Activated CD4-positive, CD25-positive, alpha-beta regulatory T cell (primary cell): ENCODE results near the gene ACSL1.
A peak's percentile ranks its signal among the peaks of the same experiment; 100 is the strongest.
"Not testable (repeated sequence)": the region's sequence is repeated elsewhere in the genome, so short reads cannot be mapped to it uniquely, and the experiment has no call there.

ENCODE experiments used
- DNase-seq, 4 experiments: peaks; one replicate each; lab custom pipeline; 2025; lab: John Stamatoyannopoulos, UW

The ACSL1 gene

DNA sequence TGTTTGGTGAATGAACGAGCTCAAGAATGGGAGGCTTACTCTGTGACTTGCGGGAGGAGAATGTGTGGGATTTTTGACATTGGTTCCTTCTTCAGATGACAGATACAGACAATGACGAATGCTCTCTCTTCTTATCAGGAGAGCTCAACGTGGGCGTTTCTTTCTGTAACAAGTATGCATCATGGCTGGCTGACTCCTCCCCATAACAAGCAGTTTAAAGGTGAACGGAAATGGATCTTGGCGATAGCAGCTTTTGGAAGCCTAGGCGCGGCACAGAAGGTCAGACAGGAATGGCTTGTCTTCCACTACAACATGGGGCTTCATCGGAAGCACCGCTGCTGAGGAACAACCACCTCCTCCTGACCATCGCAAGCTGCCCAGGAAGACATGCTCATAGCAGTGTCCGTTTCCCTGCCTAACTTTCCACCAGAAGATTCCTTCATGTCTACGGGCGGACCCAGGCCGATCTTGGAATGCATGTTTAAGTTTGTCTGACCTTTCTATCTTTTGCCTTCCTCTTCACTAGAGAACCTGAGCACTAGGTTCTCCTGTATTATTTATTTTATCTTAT lies 18.3 kb upstream of the ACSL1 start:
- DNase-seq, result no peak

DNA sequence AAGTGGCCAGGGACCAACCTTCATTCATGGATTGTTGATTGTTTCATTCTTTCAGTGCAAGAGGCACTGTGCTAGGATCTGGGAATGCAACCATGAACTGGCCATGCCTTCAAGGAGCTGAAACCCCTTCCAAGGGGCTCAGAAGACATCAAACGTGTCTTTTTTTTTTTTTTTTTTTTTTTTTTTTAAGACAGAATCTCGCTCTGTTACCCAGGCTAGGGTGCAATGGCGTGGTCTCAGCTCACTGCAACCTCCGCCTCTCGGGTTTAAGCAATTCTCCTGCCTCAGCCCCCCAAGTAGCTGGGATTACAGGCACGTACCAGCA lies 13.3 kb upstream of the ACSL1 start:
- DNase-seq, result not testable (repeated sequence)

GRCh38 chr4:184838249-184839074 lies 12.7 kb upstream of the ACSL1 start:
- DNase-seq, result no peak

DNA sequence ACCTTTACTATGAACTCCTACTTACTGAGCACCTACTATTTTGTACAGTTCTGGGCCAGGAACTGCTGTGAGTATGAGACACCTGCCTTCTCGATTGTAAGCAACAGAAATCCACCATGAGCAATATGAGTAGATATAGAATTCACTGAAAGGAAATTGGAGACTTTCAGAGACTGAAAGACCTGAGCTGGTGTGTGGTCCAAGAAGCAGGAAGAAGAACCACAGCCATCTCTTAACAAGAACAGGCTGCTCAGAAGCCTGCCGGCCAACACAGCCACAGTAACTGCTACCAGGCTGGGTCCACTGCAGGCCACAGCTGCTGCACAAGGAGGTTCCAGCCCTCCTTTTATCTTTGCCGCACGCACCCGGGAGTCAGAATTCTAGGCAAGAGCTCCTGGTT lies 10.8 kb upstream of the ACSL1 start:
- no peak for DNase-seq

DNA sequence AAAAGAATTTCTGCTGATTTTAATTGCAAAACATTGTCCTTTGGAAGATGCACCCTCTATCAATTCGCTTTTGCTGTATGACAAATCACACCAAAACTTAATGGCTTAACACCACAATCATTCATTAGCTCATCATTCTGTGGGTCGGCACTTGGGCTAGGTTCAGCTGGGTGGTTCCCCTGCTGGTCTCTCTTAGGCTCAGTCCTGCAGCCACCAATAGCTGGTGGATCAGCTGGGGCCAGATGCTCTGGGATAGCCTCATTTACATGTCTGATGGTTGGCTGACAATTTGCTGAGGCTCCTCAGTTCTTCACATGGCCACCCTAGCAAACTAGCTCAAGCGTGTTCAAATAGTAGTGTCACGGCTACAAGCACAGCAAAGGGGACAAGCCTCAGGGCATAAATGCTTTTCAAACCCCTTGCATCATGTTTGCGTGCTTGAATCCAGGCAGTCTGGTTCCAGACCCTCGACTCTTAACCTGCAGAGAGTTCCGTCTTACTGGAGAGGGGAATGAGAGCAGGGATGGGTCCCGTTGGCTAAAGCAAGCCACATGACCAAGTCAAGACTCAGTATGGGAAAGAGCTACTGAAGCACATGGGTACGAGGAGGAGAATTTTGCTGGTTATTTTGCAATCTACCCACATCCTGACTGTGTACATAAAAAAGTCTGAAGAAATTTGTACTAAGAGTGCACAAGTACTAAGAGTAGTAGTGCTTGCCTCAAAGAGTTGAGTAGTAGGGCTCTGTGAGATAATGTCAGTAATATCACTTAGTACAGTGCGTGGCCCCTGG lies 7.5 kb upstream of the ACSL1 start:
- no peak for DNase-seq

DNA sequence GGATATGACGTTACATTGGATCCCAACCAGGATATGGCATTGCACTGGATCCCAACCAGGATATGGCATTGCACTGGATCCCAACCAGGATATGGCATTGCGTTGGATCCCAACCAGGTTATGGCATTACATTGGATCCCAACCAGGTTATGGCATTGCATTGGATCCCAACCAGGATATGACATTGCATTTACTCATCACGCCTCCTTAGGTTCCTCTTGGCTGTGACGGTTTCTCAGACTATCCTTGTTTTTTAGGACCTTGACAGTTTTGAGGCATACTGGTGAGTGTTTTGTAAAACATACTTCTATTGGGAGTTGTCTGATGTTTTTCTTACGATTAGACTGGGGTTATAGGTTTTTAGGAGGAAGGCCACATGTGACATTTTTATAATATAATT lies 5.4 kb upstream of the ACSL1 start:
- no peak for DNase-seq

DNA sequence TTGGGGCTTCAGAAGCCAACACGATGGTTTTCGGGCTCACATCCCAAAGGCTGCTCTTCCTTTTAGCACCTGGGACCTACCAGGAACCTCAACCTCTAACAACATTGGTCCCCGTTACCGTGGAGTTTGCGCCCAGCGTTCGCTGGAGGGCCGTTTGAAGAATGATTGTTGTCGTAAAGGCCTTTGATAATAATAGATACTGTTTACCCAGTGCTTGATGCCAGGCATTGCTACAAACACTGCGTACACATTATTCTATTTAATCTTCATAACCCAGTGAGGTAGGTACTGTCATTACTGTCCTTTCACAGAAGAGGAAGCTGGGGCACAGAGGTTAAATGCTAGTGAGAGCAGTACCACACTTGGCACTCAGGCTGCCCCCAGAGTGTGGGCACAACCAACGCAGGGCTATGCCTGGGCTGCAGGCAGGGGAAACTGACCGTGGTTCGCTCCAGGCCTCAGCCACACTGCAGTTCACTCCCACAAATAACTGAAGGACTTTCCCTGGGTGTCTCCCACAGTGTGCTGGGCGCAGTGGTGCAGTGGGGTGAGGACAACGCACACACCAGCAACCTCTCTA lies 1.0 kb upstream of the ACSL1 start:
- DNase-seq, result no peak

DNA sequence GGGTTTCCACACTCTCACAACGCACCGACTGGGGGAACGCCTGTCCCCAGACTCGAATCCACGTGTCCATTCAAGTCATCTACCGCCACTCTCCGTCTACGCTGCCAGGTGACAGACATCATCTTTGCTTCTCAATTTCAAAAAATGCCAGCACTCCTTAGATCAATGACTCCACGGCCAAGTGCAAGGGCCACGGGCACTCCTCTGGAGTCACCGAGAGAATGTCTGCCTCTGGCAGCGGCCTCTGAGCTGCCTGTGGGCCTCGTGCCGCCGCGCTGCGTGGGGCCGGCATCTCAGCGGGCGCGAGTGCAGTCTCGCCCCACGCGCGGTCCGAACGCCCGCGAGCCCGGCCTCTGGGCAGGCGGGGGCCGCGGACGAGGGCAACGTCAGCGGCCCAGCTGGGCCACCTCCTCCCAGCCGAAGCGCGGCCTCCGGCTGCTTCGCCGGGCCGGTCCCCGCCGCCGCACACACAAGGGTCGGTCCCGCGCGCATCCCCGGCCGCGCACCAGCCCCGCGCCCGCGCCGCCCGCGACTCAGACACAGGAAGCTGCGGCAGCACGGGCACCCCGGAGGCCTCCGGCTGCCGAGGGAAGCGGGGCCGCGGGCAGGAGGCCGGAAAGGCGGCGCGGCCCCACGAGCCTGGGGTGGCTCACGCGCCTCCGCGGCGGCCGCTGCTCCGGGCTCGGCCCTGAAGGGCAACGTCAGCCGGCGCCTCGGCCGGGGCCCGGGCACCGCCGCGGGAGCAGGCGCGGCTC lies 450 bp downstream of the ACSL1 start:
- peak; percentile 15 to 46 (median 32) for DNase-seq

DNA sequence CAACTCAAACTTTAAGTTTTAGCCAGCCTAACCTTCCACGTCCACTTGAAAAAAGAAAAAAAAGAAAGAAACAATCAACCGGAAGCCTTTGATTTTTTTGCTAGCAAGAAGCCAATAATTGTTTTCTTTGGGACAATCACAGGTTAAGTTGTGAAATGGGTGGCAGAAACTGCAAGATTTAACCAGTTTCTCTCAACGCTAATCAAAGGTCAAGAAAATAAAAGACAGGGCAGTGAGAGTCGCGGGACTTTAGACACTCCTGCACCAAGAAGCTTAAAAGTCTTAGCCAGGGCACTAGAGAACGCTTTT lies 1.0 kb downstream of the ACSL1 start:
- DNase-seq, result no peak

DNA sequence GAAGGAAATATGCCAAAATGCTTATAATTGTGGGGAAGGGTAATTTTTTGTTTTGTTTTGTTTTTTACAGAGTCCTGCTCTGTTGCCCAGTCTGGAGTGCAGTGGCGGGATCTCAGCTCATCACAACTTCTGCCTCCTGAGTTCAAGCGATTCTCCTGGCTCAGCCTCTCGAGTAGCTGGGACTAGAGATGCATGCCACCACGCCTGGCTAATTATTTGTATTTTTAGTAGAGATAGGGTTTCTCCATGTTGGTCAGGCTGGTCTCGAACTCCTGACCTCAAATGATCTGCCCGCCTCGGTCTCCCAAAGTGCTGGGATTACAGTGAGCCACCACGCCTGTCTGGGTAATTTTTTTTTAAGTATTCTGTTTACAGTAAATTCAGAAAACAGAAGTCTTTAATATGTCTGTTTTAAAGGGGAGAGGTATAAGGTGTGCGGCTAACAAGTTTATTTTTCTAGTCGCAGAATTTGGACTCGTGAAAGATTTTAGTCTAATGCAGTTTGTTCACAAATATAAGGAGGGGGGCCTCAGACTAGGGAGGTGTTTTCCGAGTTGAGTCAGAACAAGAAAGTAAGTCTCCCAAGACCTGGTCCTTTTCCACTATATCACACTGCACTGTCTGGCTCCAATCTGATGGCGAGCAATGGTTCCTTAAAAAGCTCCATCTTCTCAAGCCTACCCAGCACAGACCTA lies 1.5 kb downstream of the ACSL1 start:
- no peak for DNase-seq

GRCh38 chr4:184823014-184823413 lies 2.8 kb downstream of the ACSL1 start:
- DNase-seq, result no peak

DNA sequence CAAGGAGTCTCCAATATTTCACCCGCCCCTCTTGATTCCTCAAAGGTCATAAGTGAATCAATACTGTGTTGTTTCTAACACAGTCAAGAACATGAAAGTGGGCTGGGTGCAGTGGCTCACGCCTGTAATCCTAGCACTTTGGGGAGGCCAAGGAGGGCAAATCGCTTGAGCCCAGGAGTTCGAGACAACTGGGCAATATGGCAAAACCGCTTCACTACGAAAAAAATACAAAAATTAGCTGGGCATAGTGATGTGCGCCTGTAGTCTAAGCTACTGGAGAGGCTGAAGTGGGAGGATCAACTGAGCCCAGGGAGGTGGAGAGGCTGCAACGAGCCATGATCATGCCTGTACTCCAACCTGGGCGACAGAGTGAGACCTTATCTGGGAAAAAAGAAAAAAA lies 3.4 kb downstream of the ACSL1 start:
- DNase-seq, result no peak

GRCh38 chr4:184821242-184821641 lies 4.5 kb downstream of the ACSL1 start:
- DNase-seq, result no peak

DNA sequence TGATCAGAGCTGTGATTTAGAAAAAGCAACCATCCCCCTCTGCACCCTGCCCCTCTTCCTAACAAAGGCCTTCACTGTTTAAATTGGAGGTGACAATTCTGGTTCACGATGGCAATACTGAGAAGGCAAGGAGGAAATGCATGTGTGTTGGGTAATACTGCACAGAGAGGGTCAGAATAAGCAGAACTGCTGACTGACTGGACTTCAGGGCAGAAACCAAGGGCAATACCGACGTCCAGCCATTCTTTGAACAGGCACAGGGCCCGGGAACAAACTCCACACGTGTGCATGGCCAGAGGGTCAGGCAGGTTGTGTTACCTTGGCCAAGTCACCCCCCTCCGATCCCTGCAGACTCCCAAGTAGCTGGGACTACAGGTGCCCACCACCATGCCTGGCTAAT lies 6.0 kb downstream of the ACSL1 start:
- DNase-seq, result no peak

- DNase-seq, result no peak
Observed at GRCh38 chr4:184818216-184818564, 7.6 kb downstream of the ACSL1 start.

DNA sequence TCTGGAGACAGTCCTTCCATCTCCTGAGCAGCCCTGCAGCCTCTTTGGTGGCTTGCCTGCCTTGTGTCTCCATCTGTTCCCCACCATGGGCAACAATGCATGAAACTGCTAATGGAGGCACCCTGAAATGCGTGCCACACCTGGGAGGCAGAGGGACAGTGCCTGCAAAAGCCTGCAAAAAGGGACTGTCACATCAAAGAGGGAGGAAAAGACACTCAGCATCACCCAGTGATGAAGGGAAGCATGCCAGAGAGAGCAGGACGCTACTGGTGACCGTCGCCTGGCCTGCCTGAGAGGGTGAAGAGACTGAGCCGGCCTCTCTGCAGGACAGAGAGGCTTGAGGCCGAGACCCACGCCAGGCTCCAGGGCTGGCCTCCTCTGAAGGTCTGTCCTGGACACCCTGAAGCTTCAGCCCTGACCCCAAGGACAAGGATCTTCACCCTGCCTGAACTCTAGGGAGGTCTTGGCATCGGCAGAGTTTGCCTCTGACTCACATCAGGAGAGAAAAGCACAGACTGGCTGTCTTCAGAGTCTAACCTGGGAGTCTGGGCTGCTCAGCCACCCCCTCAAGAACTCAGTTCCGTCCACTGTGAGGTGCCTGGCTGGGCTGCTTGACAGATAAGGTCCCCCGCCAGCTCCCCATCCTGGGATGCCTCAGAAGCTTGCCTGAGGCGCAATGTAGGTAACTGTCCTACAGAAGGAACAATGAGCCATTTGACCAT lies 8.1 kb downstream of the ACSL1 start:
- DNase-seq, result no peak

DNA sequence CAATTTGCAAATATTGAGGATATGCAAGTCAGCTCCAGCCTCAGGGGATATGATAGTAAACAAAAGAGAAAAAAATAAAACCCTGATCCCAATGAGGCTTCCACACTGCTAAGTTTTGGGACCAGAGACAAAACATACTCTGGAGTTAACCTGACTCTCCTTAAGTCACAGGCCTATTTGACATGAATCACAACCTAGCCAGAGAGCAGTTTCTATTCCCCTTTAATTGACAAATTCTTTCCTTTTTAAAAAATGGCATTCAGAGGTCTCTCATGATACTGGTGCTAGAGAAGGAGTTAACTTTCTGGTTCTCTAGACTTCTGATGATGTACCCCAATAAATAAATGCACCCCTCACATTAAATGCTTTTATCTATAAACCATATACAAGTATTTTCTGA lies 8.8 kb downstream of the ACSL1 start:
- no peak for DNase-seq

GRCh38 chr4:184815046-184815877 lies 10.5 kb downstream of the ACSL1 start:
- DNase-seq, result no peak

GRCh38 chr4:184814686-184815045 lies 11.1 kb downstream of the ACSL1 start:
- DNase-seq, result no peak

- DNase-seq, result no peak
Observed at GRCh38 chr4:184812651-184813181, 13.1 kb downstream of the ACSL1 start.
